ENCODE data around the gene RRBP1. TPM values are rescaled to one million over a fixed set of nuclear protein-coding genes. Genes with fewer than 3 reads are reported as not detected.

RRBP1 gene
- total and polyA plus RNA-seq, 4 donors = 75.4 to 202 (median 130) TPM

GRCh38 chr20:17678886-17679285 lies 3.2 kb downstream of the RRBP1 start:
- DNase-seq (ENCODE audit: low spot score) = no peak
- Histone ChIP-seq H3K4me1 (ENCODE audit: control insufficient read depth in 4 of 4, insufficient read depth in 4 of 4, low read length in 3 of 4) (peaks cover 9 to 69% (median 61%) of the 10 kb centered on the region in 4 donors), H3K4me3 (ENCODE audit: low read depth in 1 of 3, low read length in 3 of 3) (no peak overlapping the region), H3K9me3 (ENCODE audit: control insufficient read depth in 4 of 4, low read length in 3 of 4) (no peaks in the 10 kb centered on the region), H3K27ac (ENCODE audit: low read depth in 1 of 2, low read length in 2 of 2) (peak overlapping the region in 1 of 2 donors; percentile 1), H3K36me3 (ENCODE audit: control insufficient read depth in 4 of 4, insufficient read depth in 3 of 4, low read depth in 1 of 4, low read length in 3 of 4) (peaks cover 4 to 24% (median 14%) of the 10 kb centered on the region in 4 donors), H3K27me3 (ENCODE audit: control insufficient read depth in 4 of 4, insufficient read depth in 4 of 4, low read length in 3 of 4) (no peaks in the 10 kb centered on the region), H3K9ac (ENCODE audit: low read depth in 1 of 2, low read length in 2 of 2) (no peak overlapping the region)
- WGBS = 73% methylated on average over 3 of the region's 3 CpGs
- no peak for TF ChIP-seq NR2F2 (IDR thresholded peaks at IDR 0.05)
- no peak for TF ChIP-seq REST (IDR thresholded peaks at IDR 0.05)
- TF ChIP-seq TAF1 (conservative IDR thresholded peaks at IDR 0.05) = no peak
- TF ChIP-seq SP1 (IDR thresholded peaks at IDR 0.05) = no peak
- TF ChIP-seq RAD21 (IDR thresholded peaks at IDR 0.05) = no peak
- TF ChIP-seq FOXA1 (IDR thresholded peaks at IDR 0.05) = no peak

- peaks cover 8 to 63% (median 57%) of the 10 kb centered on the region in 4 donors for H3K4me1 ChIP-seq (ENCODE audit: control insufficient read depth in 4 of 4, insufficient read depth in 4 of 4, low read length in 3 of 4)
- no peak overlapping the region for H3K9ac ChIP-seq (ENCODE audit: low read depth in 1 of 2, low read length in 2 of 2)
- peaks cover 4 to 24% (median 14%) of the 10 kb centered on the region in 4 donors for H3K36me3 ChIP-seq (ENCODE audit: control insufficient read depth in 4 of 4, insufficient read depth in 3 of 4, low read depth in 1 of 4, low read length in 3 of 4)
- H3K27ac ChIP-seq (ENCODE audit: low read depth in 1 of 2, low read length in 2 of 2) = peak overlapping the region in 1 of 2 donors; percentile 17
- H3K9me3 ChIP-seq (ENCODE audit: control insufficient read depth in 4 of 4, low read length in 3 of 4) = no peaks in the 10 kb centered on the region
- H3K27me3 ChIP-seq (ENCODE audit: control insufficient read depth in 4 of 4, insufficient read depth in 4 of 4, low read length in 3 of 4) = no peaks in the 10 kb centered on the region
- 92% methylated on average over 2 of the region's 2 CpGs for WGBS
- H3K4me3 ChIP-seq (ENCODE audit: low read depth in 1 of 3, low read length in 3 of 3) = no peak overlapping the region
- TF ChIP-seq ZBTB33 (IDR thresholded peaks at IDR 0.05) (no peak), EGR1 (IDR thresholded peaks at IDR 0.05; ENCODE audit: low read depth in 2 of 2) (no peak), FOXA2 (IDR thresholded peaks at IDR 0.05) (no peak), YY1 (IDR thresholded peaks at IDR 0.05) (no peak), RAD21 (IDR thresholded peaks at IDR 0.05) (no peak), TAF1 (conservative IDR thresholded peaks at IDR 0.05) (no peak), SP1 (IDR thresholded peaks at IDR 0.05) (no peak), MAX (IDR thresholded peaks at IDR 0.05) (no peak), FOXA1 (IDR thresholded peaks at IDR 0.05) (no peak), RXRA (IDR thresholded peaks at IDR 0.05) (no peak), REST (IDR thresholded peaks at IDR 0.05) (no peak), CTCF (IDR thresholded peaks at IDR 0.05; ENCODE audit: low read depth, low read length, missing input control) (no peak), HNF4G (IDR thresholded peaks at IDR 0.05) (no peak)
- no peak for DNase-seq (ENCODE audit: low spot score)
These were observed 3.7 kb downstream of the RRBP1 start for GRCh38 chr20:17678295-17678694.
